ENCODE measurements around the gene BRAF.

BRAF gene

GRCh38 chr7:140926021-140926817 is 1.5 kb upstream of the BRAF start:
- no peak for DNase-seq (ENCODE audit: low read depth)
- H3K4me3 ChIP-seq (ENCODE audit: low read length): no peak overlapping the region
- TF ChIP-seq CTCF (IDR thresholded peaks at IDR 0.05; ENCODE audit: insufficient read depth, low read depth, low read length, missing control alignments): no peak

- H3K4me3 ChIP-seq (ENCODE audit: low read length): peak overlapping the region; percentile 87
- TF ChIP-seq CTCF (IDR thresholded peaks at IDR 0.05; ENCODE audit: insufficient read depth, low read depth, low read length, missing control alignments): peak; percentile 16
- peak; percentile 59 for DNase-seq (ENCODE audit: low read depth)
These were observed 509 bp downstream of the BRAF start for GRCh38 chr7:140924019-140924820.

GRCh38 chr7:140923358-140924006 is 1.2 kb downstream of the BRAF start:
- no peak for TF ChIP-seq CTCF (IDR thresholded peaks at IDR 0.05; ENCODE audit: insufficient read depth, low read depth, low read length, missing control alignments)
- peak overlapping the region; percentile 87 for H3K4me3 ChIP-seq (ENCODE audit: low read length)
- DNase-seq (ENCODE audit: low read depth): peak; percentile 25

- no peak for TF ChIP-seq CTCF (IDR thresholded peaks at IDR 0.05; ENCODE audit: insufficient read depth, low read depth, low read length, missing control alignments)
- H3K4me3 ChIP-seq (ENCODE audit: low read length): no peak overlapping the region
- no peak for DNase-seq (ENCODE audit: low read depth)
These were observed 1.9 kb downstream of the BRAF start for GRCh38 chr7:140922741-140923345.

- no peak overlapping the region for H3K4me3 ChIP-seq (ENCODE audit: low read length)
- TF ChIP-seq CTCF (IDR thresholded peaks at IDR 0.05; ENCODE audit: insufficient read depth, low read depth, low read length, missing control alignments): no peak
- no peak for DNase-seq (ENCODE audit: low read depth)
These were observed 4.0 kb downstream of the BRAF start for GRCh38 chr7:140920745-140921144.

- no peak for TF ChIP-seq CTCF (IDR thresholded peaks at IDR 0.05; ENCODE audit: insufficient read depth, low read depth, low read length, missing control alignments)
- H3K4me3 ChIP-seq (ENCODE audit: low read length): no peak overlapping the region
- no peak for DNase-seq (ENCODE audit: low read depth)
These were observed 6.5 kb downstream of the BRAF start for GRCh38 chr7:140918236-140918635.
